ENCODE measurements around the gene ID2.

Gene ID2

GRCh38 chr2:8639122-8639635 is 42.7 kb upstream of the ID2 start:
- no peak overlapping the region for H3K4me3 ChIP-seq (IDR thresholded peaks at IDR 0.05; ENCODE audit: insufficient read depth, low read depth, low read length)
- no peaks in the 10 kb centered on the region for H3K79me2 ChIP-seq (ENCODE audit: insufficient read depth, low read depth)
- no peaks in the 10 kb centered on the region for H3K27me3 ChIP-seq (ENCODE audit: insufficient read depth, low read depth)
- no peak overlapping the region for H3K27ac ChIP-seq
- no peaks in the 10 kb centered on the region for H4K20me1 ChIP-seq (ENCODE audit: insufficient read depth)
- H3K9ac ChIP-seq: no peak overlapping the region
- no peaks in the 10 kb centered on the region for H3K36me3 ChIP-seq (ENCODE audit: insufficient read depth)
- H2AFZ ChIP-seq (ENCODE audit: low read depth): no peak overlapping the region
- H3K4me2 ChIP-seq: no peak overlapping the region
- TF ChIP-seq CTCF (conservative IDR thresholded peaks at IDR 0.05; ENCODE audit: low read depth, low read length): no peak
- H3K4me1 ChIP-seq (ENCODE audit: low read depth, poor library complexity, severe bottlenecking): no peaks in the 10 kb centered on the region

GRCh38 chr2:8640498-8640897 is 41.4 kb upstream of the ID2 start:
- H3K79me2 ChIP-seq (ENCODE audit: insufficient read depth, low read depth): no peaks in the 10 kb centered on the region
- H3K4me3 ChIP-seq (IDR thresholded peaks at IDR 0.05; ENCODE audit: insufficient read depth, low read depth, low read length): no peak overlapping the region
- no peaks in the 10 kb centered on the region for H4K20me1 ChIP-seq (ENCODE audit: insufficient read depth)
- no peak for TF ChIP-seq CTCF (conservative IDR thresholded peaks at IDR 0.05; ENCODE audit: low read depth, low read length)
- no peak overlapping the region for H2AFZ ChIP-seq (ENCODE audit: low read depth)
- H3K27me3 ChIP-seq (ENCODE audit: insufficient read depth, low read depth): no peaks in the 10 kb centered on the region
- H3K9ac ChIP-seq: no peak overlapping the region
- H3K4me1 ChIP-seq (ENCODE audit: low read depth, poor library complexity, severe bottlenecking): no peaks in the 10 kb centered on the region
- no peak overlapping the region for H3K27ac ChIP-seq
- H3K36me3 ChIP-seq (ENCODE audit: insufficient read depth): no peaks in the 10 kb centered on the region
- H3K4me2 ChIP-seq: no peak overlapping the region

- no peak for TF ChIP-seq CTCF (conservative IDR thresholded peaks at IDR 0.05; ENCODE audit: low read depth, low read length)
- Histone ChIP-seq H3K79me2 (ENCODE audit: insufficient read depth, low read depth) (no peaks in the 10 kb centered on the region), H3K27me3 (ENCODE audit: insufficient read depth, low read depth) (no peaks in the 10 kb centered on the region), H3K36me3 (ENCODE audit: insufficient read depth) (no peaks in the 10 kb centered on the region), H4K20me1 (ENCODE audit: insufficient read depth) (no peaks in the 10 kb centered on the region), H3K4me2 (no peak overlapping the region), H3K27ac (no peak overlapping the region), H3K4me1 (ENCODE audit: low read depth, poor library complexity, severe bottlenecking) (no peaks in the 10 kb centered on the region), H3K4me3 (IDR thresholded peaks at IDR 0.05; ENCODE audit: insufficient read depth, low read depth, low read length) (no peak overlapping the region), H3K9ac (no peak overlapping the region), H2AFZ (ENCODE audit: low read depth) (no peak overlapping the region)
Observed at GRCh38 chr2:8641301-8641965, 40.4 kb upstream of the ID2 start.

GRCh38 chr2:8642366-8643068 is 39.3 kb upstream of the ID2 start:
- Histone ChIP-seq H3K4me3 (IDR thresholded peaks at IDR 0.05; ENCODE audit: insufficient read depth, low read depth, low read length) (no peak overlapping the region), H3K4me2 (no peak overlapping the region), H3K4me1 (ENCODE audit: low read depth, poor library complexity, severe bottlenecking) (no peaks in the 10 kb centered on the region), H4K20me1 (ENCODE audit: insufficient read depth) (no peaks in the 10 kb centered on the region), H2AFZ (ENCODE audit: low read depth) (no peak overlapping the region), H3K27ac (no peak overlapping the region), H3K36me3 (ENCODE audit: insufficient read depth) (no peaks in the 10 kb centered on the region), H3K27me3 (ENCODE audit: insufficient read depth, low read depth) (no peaks in the 10 kb centered on the region), H3K9ac (no peak overlapping the region), H3K79me2 (ENCODE audit: insufficient read depth, low read depth) (no peaks in the 10 kb centered on the region)
- no peak for TF ChIP-seq CTCF (conservative IDR thresholded peaks at IDR 0.05; ENCODE audit: low read depth, low read length)
